GM23338 (cell line): Measurements from ENCODE around the gene CAST.

Source experiments
- CREB1 ChIP-seq: fragments of 250-450 bp; sonication (Bioruptor Pico); IDR thresholded peaks from 2 replicates; pipeline ENCODE4 v1.5.0; 2020; ENCODE audit warnings: low read depth, mild to moderate bottlenecking, moderate library complexity
- CTCF ChIP-seq, 2 experiments: fragments of 200-600 bp in 1 of 2; sonication (generic) in 1 of 2; conservative IDR thresholded peaks; 2 replicates each; pipeline versions ENCODE4 v1.5.1 to v1.6.1; 2016 to 2017; ENCODE audit warnings: antibody characterized with exemption in 2 of 2, low read depth in 2 of 2, mild to moderate bottlenecking in 2 of 2, moderate library complexity in 1 of 2
- EZH2 ChIP-seq: fragments of 200-600 bp; sonication (generic); IDR thresholded peaks from one replicate; pipeline ENCODE4 v1.8.0; 2017; ENCODE audit warnings: antibody characterized with exemption, mild to moderate bottlenecking, low read depth; ENCODE audit not compliant: unreplicated experiment
- EZH2phosphoT487 ChIP-seq: fragments of 200-600 bp; sonication (generic); IDR thresholded peaks from one replicate; pipeline ENCODE4 v1.8.1; 2018; ENCODE audit warnings: antibody characterized with exemption; ENCODE audit not compliant: unreplicated experiment
- JUNB ChIP-seq: IDR thresholded peaks from one replicate; pipeline ENCODE4 v1.6.1; 2016; ENCODE audit warnings: antibody characterized with exemption; ENCODE audit not compliant: unreplicated experiment
- POLR2AphosphoS5 ChIP-seq: IDR thresholded peaks from 2 replicates; pipeline ENCODE4 v1.6.1; 2016; ENCODE audit warnings: antibody characterized with exemption, low read depth
- REST ChIP-seq: IDR thresholded peaks from one replicate; pipeline ENCODE4 v1.6.1; 2018; ENCODE audit warnings: antibody characterized with exemption; ENCODE audit not compliant: unreplicated experiment
- STAT1 ChIP-seq: IDR thresholded peaks from one replicate; pipeline ENCODE4 v1.6.1; 2016; ENCODE audit warnings: antibody characterized with exemption; ENCODE audit not compliant: unreplicated experiment
- ZNF114 ChIP-seq: fragments of 250-450 bp; sonication (Bioruptor Pico); IDR thresholded peaks from 2 replicates; pipeline ENCODE4 v1.5.0; 2020; ENCODE audit warnings: mild to moderate bottlenecking, moderate library complexity
- ZNF331 ChIP-seq: fragments of 250-450 bp; sonication (Bioruptor Pico); IDR thresholded peaks from 2 replicates; pipeline ENCODE4 v1.5.0; 2020; ENCODE audit warnings: low read depth, mild to moderate bottlenecking, moderate library complexity

- TF ChIP-seq REST (no peak), CTCF (conservative IDR thresholded peaks at IDR 0.05; ENCODE audit: low read depth in 2 of 2) (peak; percentile 11 to 49; a peak in 2 of 4 replicates), CREB1 (CRISPR knock-in tag) (no peak), JUNB (no peak), EZH2 (no peak), ZNF114 (CRISPR knock-in tag) (no peak), POLR2AphosphoS5 (no peak), EZH2phosphoT487 (no peak), ZNF331 (CRISPR knock-in tag) (no peak), STAT1 (no peak)
Observed at GRCh38 chr5:96668725-96669124, 6.5 kb downstream of the CAST start.
